MCF 10A (cell line): ENCODE data around the gene CRIM1. TPM values are rescaled to one million over a fixed set of nuclear protein-coding genes. Genes with fewer than 3 reads are reported as not detected.
A peak's percentile ranks its signal among the peaks of the same experiment; 100 is the strongest.
"Not testable (repeated sequence)": the region's sequence is repeated elsewhere in the genome, so short reads cannot be mapped to it uniquely, and the experiment has no call there.

Source experiments
- BruUV-seq: library from RNA; stranded (reverse); fragments of 400-500 nt; replicated peaks from 2 replicates; lab custom pipeline; 2021; lab: Mats Ljungman, UMichigan
- CTCF ChIA-PET: fragments of 300-600 bp; sonication (Branson Sonifier 250); formaldehyde crosslinking; extraction: SDS; loops from one replicate; lab custom pipeline; 2021; ENCODE audit warnings: antibody characterized with exemption, inconsistent platforms; lab: Yijun Ruan, JAX
- POLR2A ChIA-PET: fragments of 300-600, 350-650 bp; sonication (Branson Sonifier 250); formaldehyde crosslinking; extraction: SDS; loops from one replicate; lab custom pipeline; 2020; ENCODE audit warnings: antibody characterized with exemption, inconsistent platforms; lab: Yijun Ruan, JAX
- DNase-seq: peaks from one replicate; pipeline ENCODE4 v3.0.0-alpha.2; 2018; ENCODE audit not compliant: unreplicated experiment
- H3K27ac Mint-ChIP-seq: one replicate; pipeline ENCODE4 v1.8.0; 2022; ENCODE audit warnings: mild to moderate bottlenecking, low read depth, mixed read lengths; ENCODE audit not compliant: unreplicated experiment
- H3K27me3 Mint-ChIP-seq: one replicate; pipeline ENCODE4 v1.8.0; 2022; ENCODE audit warnings: mixed read lengths; ENCODE audit not compliant: insufficient read depth, unreplicated experiment
- H3K36me3 Mint-ChIP-seq: one replicate; pipeline ENCODE4 v1.8.0; 2022; ENCODE audit warnings: mild to moderate bottlenecking, moderate library complexity, mixed read lengths; ENCODE audit not compliant: insufficient read depth, unreplicated experiment
- H3K4me1 Mint-ChIP-seq: one replicate; pipeline ENCODE4 v1.8.0; 2022; ENCODE audit warnings: mixed read lengths; ENCODE audit not compliant: insufficient read depth, unreplicated experiment
- H3K4me3 Mint-ChIP-seq: one replicate; pipeline ENCODE4 v1.8.0; 2022; ENCODE audit warnings: mild to moderate bottlenecking, moderate library complexity, mixed read lengths; ENCODE audit not compliant: unreplicated experiment
- H3K9me3 Mint-ChIP-seq: one replicate; pipeline ENCODE4 v1.8.0; 2022; ENCODE audit warnings: mixed read lengths; ENCODE audit not compliant: unreplicated experiment
- intact Hi-C: fragments of 100-400 bp; cut with micrococcal nuclease; formaldehyde crosslinking; loops from 2 replicates; pipeline ENCODE4 v1.14.1; 2022
- total RNA-seq: library from RNA; stranded (reverse); gene quantifications from 2 replicates; pipeline ENCODE4 v1.2.3, GENCODE V29; 2022
- TF ChIP-seq, protein P1 (sequence below): fragments of 200-600 bp; IDR thresholded peaks from one replicate; pipeline ENCODE4 v1.8.0; 2022; ENCODE audit warnings: antibody characterized with exemption, mild to moderate bottlenecking; ENCODE audit not compliant: unreplicated experiment

Gene CRIM1
- total RNA-seq, 1 experiment from 2014 or later: 185 TPM

DNA sequence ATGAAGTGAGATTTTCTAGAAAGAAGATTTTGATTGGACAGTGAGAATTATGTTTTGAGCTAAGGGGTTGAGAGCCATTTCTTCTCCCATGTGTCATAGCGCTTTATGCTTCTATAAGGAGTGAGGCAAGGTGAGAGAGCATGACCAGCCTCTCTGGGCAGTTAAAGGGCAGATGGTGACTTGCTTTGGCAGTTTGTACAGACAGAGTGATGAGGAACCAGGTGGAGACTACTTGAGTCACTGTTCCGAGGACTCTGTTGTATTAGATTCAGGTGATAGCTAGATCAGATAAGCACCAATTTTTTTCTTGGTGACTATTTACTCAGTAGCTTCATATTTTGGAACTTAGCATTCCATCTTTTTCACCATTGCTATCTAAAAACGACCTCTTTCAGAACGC, 4.5 kb downstream of the CRIM1 start:
- POLR2A ChIA-PET: interaction anchor here (0.9 to 12.2 kb wide), 13 partner anchors 12 to 142 kb away, joined by 3 to 742 read pairs (median 5); no protein-coding TSS in a partner anchor
- no peak for DNase-seq
- no peaks in the 10 kb centered on the region for H3K9me3 Mint-ChIP-seq
- no TSS peak for BruUV-seq
- CTCF ChIA-PET: interaction anchor here (0.8 to 11.0 kb wide), 9 partner anchors 8 to 949 kb away, joined by 3 to 146 read pairs (median 3); no protein-coding TSS in a partner anchor
- H3K36me3 Mint-ChIP-seq: peaks cover 46% of the 10 kb centered on the region
- peaks cover 48% of the 10 kb centered on the region for H3K4me1 Mint-ChIP-seq
- TF ChIP-seq, protein P1, sequence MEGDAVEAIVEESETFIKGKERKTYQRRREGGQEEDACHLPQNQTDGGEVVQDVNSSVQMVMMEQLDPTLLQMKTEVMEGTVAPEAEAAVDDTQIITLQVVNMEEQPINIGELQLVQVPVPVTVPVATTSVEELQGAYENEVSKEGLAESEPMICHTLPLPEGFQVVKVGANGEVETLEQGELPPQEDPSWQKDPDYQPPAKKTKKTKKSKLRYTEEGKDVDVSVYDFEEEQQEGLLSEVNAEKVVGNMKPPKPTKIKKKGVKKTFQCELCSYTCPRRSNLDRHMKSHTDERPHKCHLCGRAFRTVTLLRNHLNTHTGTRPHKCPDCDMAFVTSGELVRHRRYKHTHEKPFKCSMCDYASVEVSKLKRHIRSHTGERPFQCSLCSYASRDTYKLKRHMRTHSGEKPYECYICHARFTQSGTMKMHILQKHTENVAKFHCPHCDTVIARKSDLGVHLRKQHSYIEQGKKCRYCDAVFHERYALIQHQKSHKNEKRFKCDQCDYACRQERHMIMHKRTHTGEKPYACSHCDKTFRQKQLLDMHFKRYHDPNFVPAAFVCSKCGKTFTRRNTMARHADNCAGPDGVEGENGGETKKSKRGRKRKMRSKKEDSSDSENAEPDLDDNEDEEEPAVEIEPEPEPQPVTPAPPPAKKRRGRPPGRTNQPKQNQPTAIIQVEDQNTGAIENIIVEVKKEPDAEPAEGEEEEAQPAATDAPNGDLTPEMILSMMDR: no peak
- peak overlapping the region; percentile 95 for H3K4me3 Mint-ChIP-seq
- H3K27ac Mint-ChIP-seq: peak overlapping the region; percentile 97
- intact Hi-C loops: no loop called here
- H3K27me3 Mint-ChIP-seq: no peaks in the 10 kb centered on the region

DNA sequence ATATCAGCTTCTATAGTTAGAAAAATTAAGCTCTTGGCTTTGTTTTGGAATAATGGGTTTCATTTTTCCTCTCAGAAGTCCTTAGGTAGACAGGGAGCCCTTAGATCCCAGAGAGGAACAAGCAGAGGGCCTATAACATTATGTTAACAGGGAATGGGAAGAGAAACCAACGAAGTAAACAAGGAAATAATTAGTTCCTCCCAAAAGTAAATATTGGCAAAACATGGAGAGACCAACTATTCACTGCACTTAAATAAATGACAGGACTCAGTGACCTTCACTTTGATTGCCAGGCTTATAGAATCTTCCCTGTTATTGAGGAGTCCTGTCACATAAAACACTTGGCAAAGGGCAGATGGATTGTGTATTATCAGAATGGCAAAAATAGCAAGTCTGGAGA, 5.3 kb downstream of the CRIM1 start:
- Mint-ChIP-seq H3K27ac (peak overlapping the region; percentile 97), H3K27me3 (no peaks in the 10 kb centered on the region), H3K4me3 (peak overlapping the region; percentile 95), H3K9me3 (no peaks in the 10 kb centered on the region), H3K36me3 (peaks cover 54% of the 10 kb centered on the region), H3K4me1 (peaks cover 53% of the 10 kb centered on the region)
- ChIA-PET POLR2A (interaction anchor here (0.6 to 12.2 kb wide), 8 partner anchors 11 to 125 kb away, joined by 3 to 742 read pairs (median 6); no protein-coding TSS in a partner anchor), CTCF (interaction anchor here (0.7 to 11.0 kb wide), 10 partner anchors 8 to 303 kb away, joined by 3 to 146 read pairs (median 4); no protein-coding TSS in a partner anchor)
- BruUV-seq: no TSS peak
- DNase-seq: no peak
- intact Hi-C loops: no loop called here
- TF ChIP-seq, protein P1: no peak

GRCh38 chr2:36361396-36361795, 5.8 kb downstream of the CRIM1 start:
- no peaks in the 10 kb centered on the region for H3K27me3 Mint-ChIP-seq
- TF ChIP-seq, protein P1: no peak
- DNase-seq: peak; percentile 64
- BruUV-seq: no TSS peak
- POLR2A ChIA-PET: interaction anchor here (0.6 to 12.2 kb wide), 10 partner anchors 9 to 201 kb away, joined by 4 to 742 read pairs (median 6); no protein-coding TSS in a partner anchor
- H3K36me3 Mint-ChIP-seq: peaks cover 58% of the 10 kb centered on the region
- intact Hi-C loops: no loop called here
- peaks cover 59% of the 10 kb centered on the region for H3K4me1 Mint-ChIP-seq
- H3K9me3 Mint-ChIP-seq: no peaks in the 10 kb centered on the region
- H3K27ac Mint-ChIP-seq: peak overlapping the region; percentile 97
- CTCF ChIA-PET: interaction anchor here (0.7 to 11.0 kb wide), 6 partner anchors 9 to 289 kb away, joined by 3 to 146 read pairs (median 4); no protein-coding TSS in a partner anchor
- peak overlapping the region; percentile 95 for H3K4me3 Mint-ChIP-seq

GRCh38 chr2:36362291-36362690, 6.7 kb downstream of the CRIM1 start:
- H3K27ac Mint-ChIP-seq: peak overlapping the region; percentile 97
- peak overlapping the region; percentile 95 for H3K4me3 Mint-ChIP-seq
- peak; percentile 71 for DNase-seq
- ChIA-PET CTCF (interaction anchor here (0.7 to 11.0 kb wide), 4 partner anchors 8 to 288 kb away, joined by 3 to 146 read pairs (median 7); no protein-coding TSS in a partner anchor), POLR2A (interaction anchor here (0.7 to 12.2 kb wide), 10 partner anchors 10 to 201 kb away, joined by 3 to 742 read pairs (median 5); no protein-coding TSS in a partner anchor)
- H3K36me3 Mint-ChIP-seq: peaks cover 53% of the 10 kb centered on the region
- BruUV-seq: no TSS peak
- no peaks in the 10 kb centered on the region for H3K9me3 Mint-ChIP-seq
- intact Hi-C loops: no loop called here
- no peaks in the 10 kb centered on the region for H3K27me3 Mint-ChIP-seq
- TF ChIP-seq, protein P1: no peak
- peaks cover 67% of the 10 kb centered on the region for H3K4me1 Mint-ChIP-seq

GRCh38 chr2:36363085-36363484, 7.5 kb downstream of the CRIM1 start:
- H3K27ac Mint-ChIP-seq: peak overlapping the region; percentile 97
- CTCF ChIA-PET: interaction anchor here (1.9 kb wide), 1 partner anchor 98 kb away, joined by 11 read pairs; no protein-coding TSS in a partner anchor
- POLR2A ChIA-PET: interaction anchor here (0.6 to 12.2 kb wide), 4 partner anchors 9 to 215 kb away, joined by 3 to 742 read pairs (median 6); no protein-coding TSS in a partner anchor
- H3K4me3 Mint-ChIP-seq: peak overlapping the region; percentile 95
- DNase-seq, H3K27me3 Mint-ChIP-seq, H3K9me3 Mint-ChIP-seq, intact Hi-C loops, BruUV-seq: not testable (repeated sequence)
- H3K36me3 Mint-ChIP-seq: peaks cover 45% of the 10 kb centered on the region
- H3K4me1 Mint-ChIP-seq: peaks cover 75% of the 10 kb centered on the region
